ENCODE measurements around the gene NACC2. TPM values are rescaled to one million over a fixed set of nuclear protein-coding genes. Genes with fewer than 3 reads are reported as not detected.

The NACC2 gene
- total and polyA plus RNA-seq, 9 of the 15 experiments (the other 6 are each of a cell fraction or from before 2014, with no cell fraction given): 0.70 to 25.1 (median 5.6) TPM

DNA sequence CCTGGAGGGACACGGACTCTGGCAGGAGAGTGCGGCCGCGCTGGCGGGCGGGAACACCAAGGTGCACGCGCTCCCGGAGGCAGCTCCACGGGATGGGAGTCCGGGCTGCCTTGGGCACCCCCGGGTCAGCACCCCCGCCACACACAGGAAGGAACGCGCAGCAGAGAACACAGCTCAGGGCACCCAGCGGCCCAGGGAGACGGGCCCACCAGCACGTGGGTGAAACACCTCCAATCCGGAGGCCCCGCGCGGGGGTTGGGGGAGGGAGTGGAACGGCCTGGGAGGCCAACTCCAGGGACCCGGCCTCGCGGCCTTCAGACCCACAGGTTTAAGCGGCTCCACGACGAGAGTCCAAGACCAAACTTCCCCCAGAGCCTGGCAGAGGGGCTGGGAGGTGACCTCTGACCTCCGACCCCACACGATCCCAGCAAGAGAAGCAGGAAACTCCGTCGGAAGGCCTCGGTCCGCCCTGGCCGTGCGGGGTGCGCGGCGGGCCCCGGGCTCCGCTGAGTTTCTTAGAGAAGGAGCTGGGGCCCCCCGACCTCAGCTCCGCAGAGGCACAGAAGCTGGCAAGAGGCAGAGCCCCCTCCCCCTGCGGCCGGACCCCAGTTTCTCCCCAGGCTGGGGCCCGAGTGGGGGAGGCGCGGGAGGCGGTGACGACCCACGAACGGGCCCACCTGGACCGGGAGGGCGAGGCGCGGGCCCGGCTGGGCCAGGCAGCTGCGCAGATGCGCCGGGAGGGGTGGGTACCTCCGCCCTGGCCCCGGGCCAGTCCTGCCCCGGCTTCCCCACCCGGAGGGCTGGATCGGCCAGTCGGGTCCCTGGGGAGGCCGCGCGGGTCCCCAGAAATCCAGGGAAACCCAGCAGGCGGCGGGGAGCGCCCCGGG is 851 bp downstream of the NACC2 start (continued):
- TF ChIP-seq, protein P1, sequence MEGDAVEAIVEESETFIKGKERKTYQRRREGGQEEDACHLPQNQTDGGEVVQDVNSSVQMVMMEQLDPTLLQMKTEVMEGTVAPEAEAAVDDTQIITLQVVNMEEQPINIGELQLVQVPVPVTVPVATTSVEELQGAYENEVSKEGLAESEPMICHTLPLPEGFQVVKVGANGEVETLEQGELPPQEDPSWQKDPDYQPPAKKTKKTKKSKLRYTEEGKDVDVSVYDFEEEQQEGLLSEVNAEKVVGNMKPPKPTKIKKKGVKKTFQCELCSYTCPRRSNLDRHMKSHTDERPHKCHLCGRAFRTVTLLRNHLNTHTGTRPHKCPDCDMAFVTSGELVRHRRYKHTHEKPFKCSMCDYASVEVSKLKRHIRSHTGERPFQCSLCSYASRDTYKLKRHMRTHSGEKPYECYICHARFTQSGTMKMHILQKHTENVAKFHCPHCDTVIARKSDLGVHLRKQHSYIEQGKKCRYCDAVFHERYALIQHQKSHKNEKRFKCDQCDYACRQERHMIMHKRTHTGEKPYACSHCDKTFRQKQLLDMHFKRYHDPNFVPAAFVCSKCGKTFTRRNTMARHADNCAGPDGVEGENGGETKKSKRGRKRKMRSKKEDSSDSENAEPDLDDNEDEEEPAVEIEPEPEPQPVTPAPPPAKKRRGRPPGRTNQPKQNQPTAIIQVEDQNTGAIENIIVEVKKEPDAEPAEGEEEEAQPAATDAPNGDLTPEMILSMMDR (IDR thresholded peaks at IDR 0.05 in 2 of 3, conservative IDR thresholded peaks at IDR 0.05 in 1 of 3; ENCODE audit: insufficient read depth in 2 of 3, low read depth in 1 of 3, low read length in 3 of 3): no peak
- TF ChIP-seq SAP30 (IDR thresholded peaks at IDR 0.05; ENCODE audit: borderline replicate concordance, insufficient read depth, low read depth, low read length, poor library complexity, severe bottlenecking) (peak; percentile 58), ZC3H8 (IDR thresholded peaks at IDR 0.05) (no peak), GABPB1 (CRISPR knock-in tag; IDR thresholded peaks at IDR 0.05) (peak; percentile 57; the same call in 1 of the 2 replicates), CHD4 (IDR thresholded peaks at IDR 0.05; ENCODE audit: insufficient read depth, insufficient replicate concordance, low read depth, low read length, poor library complexity, severe bottlenecking) (no peak), POLR2AphosphoS5 (IDR thresholded peaks at IDR 0.05; ENCODE audit: control insufficient read depth, insufficient read depth, low read depth, low read length) (peak; percentile 20; the same call in 1 of the 2 replicates), CBX3 (IDR thresholded peaks at IDR 0.05; ENCODE audit: borderline replicate concordance in 1 of 2, low read length in 2 of 2) (peak in 1 of 2 experiments; percentile 39; a peak in 1 of 3 replicates), ZBTB34 (CRISPR knock-in tag; IDR thresholded peaks at IDR 0.05) (no peak), NFRKB (IDR thresholded peaks at IDR 0.05; ENCODE audit: low read depth) (0 out of 2 replicates have a peak, but pooled peaks have one; percentile 19), DDX20 (tag; IDR thresholded peaks at IDR 0.05; ENCODE audit: low read depth) (no peak), SNIP1 (IDR thresholded peaks at IDR 0.05; ENCODE audit: low read depth) (peak; percentile 68), RAD51 (IDR thresholded peaks at IDR 0.05; ENCODE audit: borderline replicate concordance, low read depth) (peak; percentile 68), ETS1 (conservative IDR thresholded peaks at IDR 0.05; ENCODE audit: control insufficient read depth, low read depth, low read length) (peak; percentile 6; the same call in 1 of the 2 replicates), NR3C1 (CRISPR knock-in tag; IDR thresholded peaks at IDR 0.05) (0 out of 2 replicates have a peak, but pooled peaks have one; percentile 23), ZNF766 (CRISPR knock-in tag; conservative IDR thresholded peaks at IDR 0.05) (0 out of 2 replicates have a peak, but pooled peaks have one; percentile 11), ZNF41 (CRISPR knock-in tag; conservative IDR thresholded peaks at IDR 0.05) (no peak), TEAD1 (CRISPR knock-in tag; IDR thresholded peaks at IDR 0.05) (peak in 1 of 2 experiments; percentile 73; a peak in 1 of 4 replicates), FOXP1 (CRISPR knock-in tag; IDR thresholded peaks at IDR 0.05) (peak; percentile 79; the same call in 1 of the 2 replicates), SOX6 (IDR thresholded peaks at IDR 0.05) (no peak), NFIC (IDR thresholded peaks at IDR 0.05) (peak; percentile 62)
- TF ChIP-seq, protein P2, sequence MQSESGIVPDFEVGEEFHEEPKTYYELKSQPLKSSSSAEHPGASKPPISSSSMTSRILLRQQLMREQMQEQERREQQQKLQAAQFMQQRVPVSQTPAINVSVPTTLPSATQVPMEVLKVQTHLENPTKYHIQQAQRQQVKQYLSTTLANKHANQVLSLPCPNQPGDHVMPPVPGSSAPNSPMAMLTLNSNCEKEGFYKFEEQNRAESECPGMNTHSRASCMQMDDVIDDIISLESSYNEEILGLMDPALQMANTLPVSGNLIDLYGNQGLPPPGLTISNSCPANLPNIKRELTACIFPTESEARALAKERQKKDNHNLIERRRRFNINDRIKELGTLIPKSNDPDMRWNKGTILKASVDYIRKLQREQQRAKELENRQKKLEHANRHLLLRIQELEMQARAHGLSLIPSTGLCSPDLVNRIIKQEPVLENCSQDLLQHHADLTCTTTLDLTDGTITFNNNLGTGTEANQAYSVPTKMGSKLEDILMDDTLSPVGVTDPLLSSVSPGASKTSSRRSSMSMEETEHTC (IDR thresholded peaks at IDR 0.05): no peak

All from K562 (cell line).